ENCODE data around the gene TPRX2. TPM values are rescaled to one million over a fixed set of nuclear protein-coding genes. Genes with fewer than 3 reads are reported as not detected.

TPRX2 gene
- total and polyA plus RNA-seq, 10 of the 15 experiments (the other 5 are each of a cell fraction or from before 2014, with no cell fraction given) = not detected

GRCh38 chr19:47824396-47824795 lies 34.6 kb upstream of the TPRX2 start:
- no peak for FAIRE-seq
- Histone ChIP-seq H3K4me3 (no peak overlapping the region), H3K4me1 (ENCODE audit: control insufficient read depth, insufficient read depth, low read length) (peaks cover 4% of the 10 kb centered on the region; the same call in 1 of the 2 replicates), H3K27me3 (replicated peaks in 1 of 2; ENCODE audit: control insufficient read depth in 2 of 2, insufficient read depth in 2 of 2, low read length in 1 of 2) (no peaks in the 10 kb centered on the region; a peak in 3 of 4 replicates), H3K27ac (ENCODE audit: control insufficient read depth, insufficient read depth) (no peak overlapping the region), H3K36me3 (ENCODE audit: control insufficient read depth in 2 of 2, insufficient read depth in 2 of 2, low read length in 1 of 2) (no peaks in the 10 kb centered on the region), H3K9ac (ENCODE audit: control insufficient read depth, insufficient read depth, low read length) (no peak overlapping the region), H4K20me1 (ENCODE audit: control insufficient read depth, insufficient read depth) (no peaks in the 10 kb centered on the region), H3K9me3 (replicated peaks; ENCODE audit: control insufficient read depth, insufficient read depth, low read length) (no peaks in the 10 kb centered on the region), H3K4me2 (ENCODE audit: control insufficient read depth, insufficient read depth) (no peak overlapping the region), H3K79me2 (ENCODE audit: control insufficient read depth, insufficient read depth, low read length) (no peaks in the 10 kb centered on the region), H2AFZ (ENCODE audit: control insufficient read depth, low read depth, low read length) (no peak overlapping the region)
- ChIA-PET POLR2A (no interaction called here), RAD21 (ENCODE audit: unreplicated experiment) (interaction anchor here (0.8 kb wide), 1 partner anchor 15 kb away, joined by 3 read pairs; no protein-coding TSS in a partner anchor), SMC1A (ENCODE audit: uncharacterized antibody, unreplicated experiment) (no interaction called here), CTCF (interaction anchor here (1.0 kb wide), 1 partner anchor 10 kb away, joined by 4 read pairs; no protein-coding TSS in a partner anchor)
- DNase-seq (ENCODE audit: low read depth, low spot score) = no peak
- in situ Hi-C loops (cut with MboI) (no loop called here), intact Hi-C loops (cut with micrococcal nuclease; ENCODE audit: unreplicated experiment) (no loop called here)
- ATAC-seq = no peak
- 50% methylated on average over 6 of the region's 6 CpGs for WGBS (ENCODE audit: insufficient coverage, insufficient replicate concordance, low lambda C conversion rate, missing lambda C conversion rate)
- TF ChIP-seq ASH2L (IDR thresholded peaks at IDR 0.05; ENCODE audit: borderline replicate concordance, low read depth) = no peak
- no peak for TF ChIP-seq SIN3A (IDR thresholded peaks at IDR 0.05; ENCODE audit: low read depth, low read length)
- no peak for TF ChIP-seq ZNF217 (IDR thresholded peaks at IDR 0.05)
- no peak for TF ChIP-seq STAT1 (conservative IDR thresholded peaks at IDR 0.05)
- TF ChIP-seq ATF7 (IDR thresholded peaks at IDR 0.05; ENCODE audit: low read depth) = no peak
- no peak for TF ChIP-seq USF1 (IDR thresholded peaks at IDR 0.05; ENCODE audit: borderline replicate concordance, extremely low read length, insufficient read depth, low read depth, low read length)
- TF ChIP-seq BACH1 (IDR thresholded peaks at IDR 0.05; ENCODE audit: borderline replicate concordance) = no peak
- TF ChIP-seq IKZF1 (conservative IDR thresholded peaks at IDR 0.05) = no peak
- TF ChIP-seq MXI1 (IDR thresholded peaks at IDR 0.05; ENCODE audit: low read depth, low read length) = no peak
- no peak for TF ChIP-seq GATAD2B (conservative IDR thresholded peaks at IDR 0.05; ENCODE audit: low read depth)
- BruUV-seq (replicated peaks) = no TSS peak
